ENCODE measurements around the gene DLX3. TPM values are rescaled to one million over a fixed set of nuclear protein-coding genes. Genes with fewer than 3 reads are reported as not detected.
A peak's percentile ranks its signal among the peaks of the same experiment; 100 is the strongest.

Gene DLX3
- polyA plus RNA-seq, 1 of the 3 experiments (the other 2 are of a cell fraction) = not detected

- H3K4me3 ChIP-seq (ENCODE audit: low read depth in 2 of 2, low read length in 1 of 2) = peak overlapping the region in 1 of 2 experiments; percentile 3; a peak in 2 of 4 replicates
- peaks cover 76% of the 10 kb centered on the region for H3K27me3 ChIP-seq (ENCODE audit: insufficient read depth)
- no peaks in the 10 kb centered on the region; the same call in 1 of the 2 replicates for H4K20me1 ChIP-seq (ENCODE audit: insufficient read depth)
- H3F3A ChIP-seq (replicated peaks; ENCODE audit: insufficient read depth) = peaks cover 13% of the 10 kb centered on the region
- H3K9me3 ChIP-seq = no peaks in the 10 kb centered on the region
- WGBS (ENCODE audit: low lambda C conversion rate) = 45% methylated on average over 20 of the region's 20 CpGs
- no peaks in the 10 kb centered on the region for H3K79me2 ChIP-seq (ENCODE audit: insufficient read depth)
- ChIA-PET CTCF (interaction anchor here (0.6 to 30.0 kb wide), 97 partner anchors 8 to 599 kb away, joined by 3 to 1665 read pairs (median 5); partner anchors contain the start of genes DLX4, ITGA3, NXPH3 and PDK2), POLR2A (interaction anchor here (1.7 kb wide), 1 partner anchor 136 kb away, joined by 7 read pairs; no protein-coding TSS in a partner anchor)
- no peaks in the 10 kb centered on the region for H3K9me2 ChIP-seq
- no peak overlapping the region for H3K27ac ChIP-seq (ENCODE audit: low read depth in 2 of 2, low read length in 1 of 2)
- peak overlapping the region; percentile 85 for H2AFZ ChIP-seq (ENCODE audit: low read depth)
- no peak overlapping the region for H3K9ac ChIP-seq
- H3K4me1 ChIP-seq (ENCODE audit: control insufficient read depth in 1 of 2, insufficient read depth in 2 of 2, low read depth in 1 of 2, low read length in 1 of 2) = peaks cover 6 to 12% of the 10 kb centered on the region in 2 experiments; a peak in 1 of 4 replicates
- 0 out of 2 replicates have a peak overlapping the region, but pooled peaks have one; percentile 22 for H3K4me2 ChIP-seq
- TF ChIP-seq MEF2A (IDR thresholded peaks at IDR 0.05; ENCODE audit: borderline replicate concordance, low read depth) (no peak), RFX5 (IDR thresholded peaks at IDR 0.05; ENCODE audit: low read length) (no peak), ELF1 (IDR thresholded peaks at IDR 0.05) (peak; percentile 98), FOXM1 (IDR thresholded peaks at IDR 0.05; ENCODE audit: low read depth) (no peak), PBX3 (IDR thresholded peaks at IDR 0.05) (no peak), FOSL2 (IDR thresholded peaks at IDR 0.05; ENCODE audit: borderline replicate concordance, low read depth) (no peak), REST (IDR thresholded peaks at IDR 0.05; ENCODE audit: low read depth, low read length) (no peak), SMC3 (IDR thresholded peaks at IDR 0.05; ENCODE audit: low read depth, low read length) (peak; percentile 94), MXI1 (IDR thresholded peaks at IDR 0.05; ENCODE audit: low read depth, low read length) (no peak), CHD2 (IDR thresholded peaks at IDR 0.05; ENCODE audit: low read length, partially characterized antibody) (no peak), SIN3A (IDR thresholded peaks at IDR 0.05; ENCODE audit: borderline replicate concordance, low read depth, low read length) (peak; percentile 62; the same call in 1 of the 2 replicates), MAX (IDR thresholded peaks at IDR 0.05; ENCODE audit: low read depth) (no peak), RAD21 (IDR thresholded peaks at IDR 0.05; ENCODE audit: low read length) (peak; percentile 99), CTCF (IDR thresholded peaks at IDR 0.05) (peak; percentile 99), USF1 (IDR thresholded peaks at IDR 0.05; ENCODE audit: borderline replicate concordance, low read depth) (no peak), TAF1 (IDR thresholded peaks at IDR 0.05; ENCODE audit: borderline replicate concordance, low read depth, low read length) (no peak)
- DNase-seq = peak; percentile 92
- no peaks in the 10 kb centered on the region for H3K36me3 ChIP-seq (replicated peaks in 1 of 2; ENCODE audit: control insufficient read depth in 1 of 2, insufficient read depth in 2 of 2, low read length in 1 of 2)
These were observed 3.0 kb upstream of the DLX3 start for GRCh38 chr17:49997773-49998703.
